Measurements from ENCODE around the gene ADCY3.

DNA sequence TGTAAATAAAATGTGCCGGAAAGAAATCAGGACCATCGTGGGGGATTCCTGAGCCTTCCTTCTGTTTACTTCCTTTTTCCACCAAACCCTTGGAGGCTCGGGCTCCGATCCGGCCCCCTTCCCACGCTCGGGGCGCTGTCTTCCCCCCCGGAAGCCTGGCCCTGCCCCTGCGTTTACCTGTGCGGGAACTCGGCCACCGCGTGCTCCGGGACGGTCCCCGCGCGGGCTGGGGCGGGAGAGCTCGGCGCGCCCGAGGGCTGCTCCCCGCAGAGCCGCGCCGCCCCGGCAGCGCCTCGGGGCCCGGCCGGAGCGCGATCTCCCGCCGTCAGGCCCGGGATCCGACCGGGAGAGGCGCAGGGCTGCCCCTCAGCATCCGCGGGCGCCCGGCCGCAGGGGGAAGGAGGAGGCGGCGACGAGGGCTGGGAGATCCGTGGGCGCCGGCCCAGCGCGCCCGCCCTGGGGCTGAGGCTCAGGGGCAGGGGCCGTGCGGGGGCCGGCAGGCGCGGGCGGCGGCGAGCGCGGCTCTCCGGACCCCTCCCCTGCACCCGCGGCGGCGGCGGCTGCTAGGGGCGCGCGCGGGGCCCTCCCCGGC is 435 bp downstream of the ADCY3 start:
- TF ChIP-seq, protein P1, sequence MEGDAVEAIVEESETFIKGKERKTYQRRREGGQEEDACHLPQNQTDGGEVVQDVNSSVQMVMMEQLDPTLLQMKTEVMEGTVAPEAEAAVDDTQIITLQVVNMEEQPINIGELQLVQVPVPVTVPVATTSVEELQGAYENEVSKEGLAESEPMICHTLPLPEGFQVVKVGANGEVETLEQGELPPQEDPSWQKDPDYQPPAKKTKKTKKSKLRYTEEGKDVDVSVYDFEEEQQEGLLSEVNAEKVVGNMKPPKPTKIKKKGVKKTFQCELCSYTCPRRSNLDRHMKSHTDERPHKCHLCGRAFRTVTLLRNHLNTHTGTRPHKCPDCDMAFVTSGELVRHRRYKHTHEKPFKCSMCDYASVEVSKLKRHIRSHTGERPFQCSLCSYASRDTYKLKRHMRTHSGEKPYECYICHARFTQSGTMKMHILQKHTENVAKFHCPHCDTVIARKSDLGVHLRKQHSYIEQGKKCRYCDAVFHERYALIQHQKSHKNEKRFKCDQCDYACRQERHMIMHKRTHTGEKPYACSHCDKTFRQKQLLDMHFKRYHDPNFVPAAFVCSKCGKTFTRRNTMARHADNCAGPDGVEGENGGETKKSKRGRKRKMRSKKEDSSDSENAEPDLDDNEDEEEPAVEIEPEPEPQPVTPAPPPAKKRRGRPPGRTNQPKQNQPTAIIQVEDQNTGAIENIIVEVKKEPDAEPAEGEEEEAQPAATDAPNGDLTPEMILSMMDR (IDR thresholded peaks at IDR 0.05), result no peak
- TF ChIP-seq ZFX (IDR thresholded peaks at IDR 0.05; ENCODE audit: borderline replicate concordance), result no peak
